Measurements from ENCODE around the gene KIF26A. TPM values are rescaled to one million over a fixed set of nuclear protein-coding genes. Genes with fewer than 3 reads are reported as not detected.

Gene KIF26A
- total RNA-seq, 1 donor = under 0.01 TPM

GRCh38 chr14:104136472-104137296 lies 1.7 kb upstream of the KIF26A start:
- no peak for TF ChIP-seq CTCF (IDR thresholded peaks at IDR 0.05; ENCODE audit: insufficient read depth, low read length)
- DNase-seq (ENCODE audit: low read depth) = no peak
- H3K4me3 ChIP-seq (ENCODE audit: low read depth, low read length) = no peak overlapping the region

GRCh38 chr14:104137297-104138097 lies 890 bp upstream of the KIF26A start:
- TF ChIP-seq CTCF (IDR thresholded peaks at IDR 0.05; ENCODE audit: insufficient read depth, low read length) = peak; percentile 41
- no peak overlapping the region for H3K4me3 ChIP-seq (ENCODE audit: low read depth, low read length)
- peak; percentile 6 for DNase-seq (ENCODE audit: low read depth)

- TF ChIP-seq CTCF (IDR thresholded peaks at IDR 0.05; ENCODE audit: insufficient read depth, low read length) = no peak
- no peak overlapping the region for H3K4me3 ChIP-seq (ENCODE audit: low read depth, low read length)
- DNase-seq (ENCODE audit: low read depth) = no peak
These were observed 502 bp downstream of the KIF26A start for GRCh38 chr14:104138718-104139459.

- no peak overlapping the region for H3K4me3 ChIP-seq (ENCODE audit: low read depth, low read length)
- TF ChIP-seq CTCF (IDR thresholded peaks at IDR 0.05; ENCODE audit: insufficient read depth, low read length) = no peak
- DNase-seq (ENCODE audit: low read depth) = no peak
These were observed 1.2 kb downstream of the KIF26A start for GRCh38 chr14:104139460-104140212.

- H3K4me3 ChIP-seq (ENCODE audit: low read depth, low read length) = no peak overlapping the region
- TF ChIP-seq CTCF (IDR thresholded peaks at IDR 0.05; ENCODE audit: insufficient read depth, low read length) = no peak
- no peak for DNase-seq (ENCODE audit: low read depth)
These were observed 1.8 kb downstream of the KIF26A start for GRCh38 chr14:104140213-104140462.
